AG20443 (cell line): ENCODE measurements around the gene KRTCAP2.
"Not testable (repeated sequence)": the region's sequence is repeated elsewhere in the genome, so short reads cannot be mapped to it uniquely, and the experiment has no call there.

Experiments used
- DNase-seq: peaks from one replicate; pipeline ENCODE4 v3.0.0; 2012; ENCODE audit warnings: low spot score, mixed read lengths

Gene KRTCAP2

GRCh38 chr1:155199792-155200191, 26.7 kb upstream of the KRTCAP2 start:
- no peak for DNase-seq

DNA sequence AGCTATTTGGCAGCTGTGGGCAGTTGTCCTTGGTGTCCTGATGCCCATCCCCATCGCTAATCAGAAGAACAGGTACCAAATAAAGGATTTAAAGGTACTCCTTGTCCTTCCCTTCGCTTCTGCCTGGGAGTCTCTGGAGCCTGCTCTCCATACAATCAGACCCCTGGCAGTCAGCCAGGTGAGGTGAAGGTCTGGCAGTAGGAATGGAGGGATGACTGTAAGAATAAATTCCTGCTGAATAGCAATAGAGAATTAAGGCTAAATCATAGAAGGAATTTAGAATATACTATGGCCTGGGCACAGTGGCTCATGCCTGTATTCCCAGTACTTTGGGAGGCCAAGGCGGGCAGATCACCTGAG, 25.4 kb upstream of the KRTCAP2 start:
- no peak for DNase-seq

DNA sequence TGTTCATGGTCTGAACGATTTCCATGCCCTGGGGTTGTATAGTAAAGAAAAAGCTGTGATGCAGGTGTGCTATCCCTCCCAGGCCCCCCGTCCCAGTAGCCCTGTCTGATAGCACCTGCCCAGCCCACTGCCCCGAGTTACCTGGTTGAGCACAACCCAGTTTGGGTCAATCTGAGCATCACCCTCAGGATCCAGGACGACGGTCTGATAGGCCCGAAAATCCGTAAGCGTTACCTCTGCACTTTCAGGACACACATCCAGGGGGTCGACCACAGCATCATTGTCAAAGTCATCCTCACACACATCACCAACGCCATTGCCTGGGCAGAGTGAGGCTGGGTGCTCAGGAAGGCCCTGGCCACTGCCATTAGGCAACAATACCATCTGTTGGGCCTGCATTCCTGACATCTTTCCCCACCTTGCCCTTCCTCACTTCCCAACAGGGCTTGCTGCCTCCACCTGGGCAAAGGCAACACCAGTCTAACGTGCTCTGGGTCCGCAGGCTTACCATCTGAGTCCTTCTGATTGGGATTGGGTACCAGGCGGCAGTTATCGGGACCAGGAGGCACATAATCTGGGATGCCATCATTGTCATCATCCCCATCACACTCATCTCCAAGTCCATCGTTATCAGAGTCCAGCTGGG, 24.9 kb upstream of the KRTCAP2 start:
- no peak for DNase-seq

DNA sequence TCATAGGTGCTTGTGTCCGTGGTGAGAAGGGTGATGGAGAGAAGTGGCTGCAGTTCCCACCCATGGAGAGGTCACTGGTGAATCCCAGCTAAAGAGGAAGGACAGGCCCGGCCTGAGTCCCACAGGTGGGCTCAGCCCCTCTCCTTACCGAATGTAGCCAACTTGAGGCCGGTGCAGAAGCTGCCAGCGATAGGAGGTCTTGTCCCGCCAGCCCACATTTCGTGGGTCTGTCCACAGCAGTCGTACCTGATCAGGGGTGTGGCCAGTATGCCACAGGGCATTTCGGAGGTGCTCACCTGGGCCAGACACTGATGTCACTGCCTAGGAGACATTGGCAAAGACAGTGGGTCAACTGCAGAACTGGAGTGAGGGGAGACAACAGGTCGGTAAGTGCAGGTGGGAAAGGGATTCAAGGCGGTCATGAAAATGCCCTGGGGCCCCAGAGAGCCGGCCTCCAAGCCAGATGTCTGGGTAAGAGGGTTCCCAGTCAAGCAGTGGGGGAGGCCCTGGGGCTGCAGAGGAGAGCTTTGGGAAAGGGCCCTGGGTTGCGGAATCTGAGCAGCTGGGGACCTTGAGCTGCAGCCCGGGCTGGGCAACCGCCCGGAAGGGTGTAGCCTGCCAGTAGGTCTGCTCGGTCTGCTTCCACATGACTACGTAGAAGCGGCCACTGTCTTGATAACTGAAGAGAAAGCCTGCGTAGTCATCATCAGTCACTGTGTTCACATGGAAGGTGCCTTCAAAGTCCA, 24.0 kb upstream of the KRTCAP2 start:
- DNase-seq = no peak

DNA sequence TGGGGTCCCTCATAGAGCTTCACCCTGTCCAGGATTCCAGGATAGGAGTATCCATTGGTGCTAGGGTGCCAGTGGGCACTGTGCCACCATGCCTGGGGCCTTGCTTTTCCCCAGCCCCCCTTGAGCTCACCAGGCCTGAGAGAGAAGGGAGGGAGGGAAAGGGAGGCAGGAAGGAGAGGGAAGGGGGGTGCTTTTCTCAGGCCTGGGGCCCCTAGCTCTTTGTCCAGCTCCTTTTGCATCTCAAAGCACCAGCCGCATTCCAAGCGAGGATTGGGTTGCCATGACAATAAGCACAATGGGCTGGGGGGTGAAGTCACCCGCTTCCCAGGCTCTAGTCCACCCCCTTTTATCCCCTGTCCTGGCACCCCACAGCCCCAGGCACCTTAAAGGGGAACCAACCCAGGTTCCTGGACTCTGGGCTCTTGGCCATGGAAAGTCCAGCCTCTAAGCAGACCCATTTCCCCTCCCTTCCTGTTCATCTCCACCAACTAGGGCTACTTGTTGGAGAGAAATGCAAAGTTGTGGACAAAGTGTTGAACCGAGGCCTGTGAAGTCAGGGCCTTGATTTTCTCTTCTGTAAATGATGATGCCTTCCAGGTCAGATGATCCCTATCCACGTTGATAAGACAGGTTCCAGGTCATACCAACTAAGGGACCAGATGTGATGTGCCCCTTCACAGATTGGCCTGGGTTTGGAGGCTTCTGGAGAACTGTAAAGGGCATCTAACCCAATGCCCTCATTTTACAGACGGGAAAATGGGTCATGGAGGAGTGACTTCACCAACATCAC, 23.2 kb upstream of the KRTCAP2 start:
- no peak for DNase-seq

DNA sequence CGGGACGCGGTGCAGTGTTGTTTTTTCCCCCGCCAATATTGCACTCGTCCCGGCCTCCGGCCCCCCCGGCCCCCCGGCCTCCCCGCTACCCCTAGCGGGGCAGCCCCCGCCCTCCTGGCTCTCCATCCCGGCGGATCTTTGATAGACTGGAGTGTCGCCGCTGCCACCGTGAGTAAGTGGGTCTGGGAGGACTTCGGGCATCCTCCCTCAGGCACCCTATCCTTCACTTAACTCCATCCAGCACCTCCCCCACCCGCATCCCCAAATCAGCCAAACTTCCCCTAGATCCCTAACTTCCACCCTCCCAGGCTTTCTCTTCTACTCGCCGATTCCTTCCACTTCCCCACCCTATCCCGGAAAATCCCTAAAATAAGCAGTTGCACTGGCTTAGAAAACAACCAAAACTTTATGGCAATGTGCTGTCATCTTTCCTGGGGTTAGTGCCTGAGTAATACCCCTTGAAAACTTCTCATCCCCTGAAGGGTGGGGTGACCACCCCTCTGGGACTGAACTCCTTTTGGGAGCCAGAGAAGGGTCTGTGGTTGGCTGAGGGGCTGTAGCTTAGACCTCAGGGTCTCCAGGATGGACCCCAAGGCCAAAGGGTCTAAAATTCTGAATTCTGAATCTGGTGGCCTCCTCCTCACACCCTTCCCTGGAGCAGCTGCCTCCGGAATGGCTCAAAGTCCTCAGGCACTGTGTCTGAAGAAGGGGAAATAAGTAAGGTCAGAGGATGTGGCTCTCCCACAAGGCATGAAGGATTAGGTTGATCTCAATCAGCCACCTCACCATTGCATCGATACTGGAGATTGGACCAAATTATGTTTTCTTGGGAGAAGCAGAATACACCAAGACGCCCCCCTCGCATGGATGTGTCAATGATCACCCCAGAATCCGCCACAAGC, 22.3 kb upstream of the KRTCAP2 start:
- DNase-seq = peak; percentile 32

DNA sequence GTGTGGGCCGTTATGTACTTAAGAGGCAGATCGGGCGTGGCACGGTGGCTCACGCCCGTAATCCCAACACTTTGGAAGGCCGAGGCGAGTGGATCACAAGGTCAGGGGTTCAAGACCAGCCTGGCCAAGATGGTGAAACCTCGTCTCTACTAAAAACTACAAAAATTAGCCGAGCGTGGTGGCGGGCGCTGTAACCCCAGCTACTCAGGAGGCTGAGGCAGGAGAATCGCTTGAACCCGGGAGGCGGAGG, 20.8 kb upstream of the KRTCAP2 start:
- DNase-seq = not testable (repeated sequence)

GRCh38 chr1:155193275-155193990, 20.3 kb upstream of the KRTCAP2 start:
- DNase-seq = peak; percentile 89

DNA sequence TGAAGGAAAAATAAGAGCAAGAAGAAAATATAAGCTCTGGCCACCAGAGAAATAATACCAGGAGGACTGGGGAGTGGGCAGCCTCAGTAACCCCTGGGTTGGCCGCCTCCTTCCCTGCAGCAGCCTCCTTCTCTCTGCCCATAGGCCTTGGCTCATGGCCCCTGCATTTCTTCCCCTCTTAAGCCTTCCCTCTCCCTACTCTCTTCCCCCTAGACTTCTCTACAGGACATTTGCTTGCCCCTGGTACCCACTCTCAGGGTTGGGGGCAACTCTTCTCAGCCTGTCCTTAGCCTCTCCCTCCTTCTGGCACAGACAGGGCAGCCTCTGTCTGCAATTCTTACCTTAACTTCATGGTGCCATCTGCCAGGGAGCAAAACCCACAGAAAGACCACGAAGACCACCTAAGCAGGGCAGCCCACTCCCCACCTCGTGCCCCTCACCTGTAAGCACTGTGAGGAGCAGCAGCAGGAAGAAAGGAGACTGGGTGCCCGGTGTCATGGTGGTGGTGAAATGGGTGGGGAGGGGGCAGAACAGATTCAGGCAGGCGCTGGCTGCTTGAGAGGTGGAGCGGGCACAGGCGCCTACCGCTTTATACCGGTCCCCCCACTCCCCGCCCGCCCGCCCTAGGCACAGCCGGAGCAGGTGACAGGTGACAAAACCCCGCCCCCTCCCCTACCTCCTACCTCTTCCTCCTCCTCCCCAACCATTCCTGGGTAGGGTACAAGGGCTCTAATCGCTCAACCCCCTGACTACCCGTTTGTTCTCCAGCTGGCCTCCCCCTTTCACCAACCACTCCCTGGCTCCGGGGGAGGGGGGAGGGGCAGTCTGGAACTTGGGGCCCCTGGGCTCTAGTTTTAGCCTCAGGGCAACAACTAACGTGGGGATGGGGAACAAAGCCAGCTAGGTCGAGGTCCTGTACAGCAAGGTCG, 19.5 kb upstream of the KRTCAP2 start:
- no peak for DNase-seq

DNA sequence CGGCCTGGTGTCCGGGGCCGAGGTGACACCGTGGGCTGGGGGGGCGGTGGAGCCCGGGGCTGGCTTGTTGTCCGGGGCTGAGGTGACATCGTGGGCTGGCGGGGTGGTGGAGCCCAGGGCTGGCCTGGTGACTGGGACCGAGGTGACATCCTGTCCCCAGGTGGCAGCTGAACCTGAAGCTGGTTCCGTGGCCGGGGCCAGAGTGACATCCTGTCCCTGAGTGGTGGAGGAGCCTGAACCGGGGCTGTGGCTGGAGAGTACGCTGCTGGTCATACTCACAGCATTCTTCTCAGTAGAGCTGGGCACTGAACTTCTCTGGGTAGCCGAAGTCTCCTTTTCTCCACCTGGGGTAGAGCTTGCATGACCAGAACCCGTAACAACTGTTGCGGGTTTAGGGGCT, 18.8 kb upstream of the KRTCAP2 start:
- no peak for DNase-seq

DNA sequence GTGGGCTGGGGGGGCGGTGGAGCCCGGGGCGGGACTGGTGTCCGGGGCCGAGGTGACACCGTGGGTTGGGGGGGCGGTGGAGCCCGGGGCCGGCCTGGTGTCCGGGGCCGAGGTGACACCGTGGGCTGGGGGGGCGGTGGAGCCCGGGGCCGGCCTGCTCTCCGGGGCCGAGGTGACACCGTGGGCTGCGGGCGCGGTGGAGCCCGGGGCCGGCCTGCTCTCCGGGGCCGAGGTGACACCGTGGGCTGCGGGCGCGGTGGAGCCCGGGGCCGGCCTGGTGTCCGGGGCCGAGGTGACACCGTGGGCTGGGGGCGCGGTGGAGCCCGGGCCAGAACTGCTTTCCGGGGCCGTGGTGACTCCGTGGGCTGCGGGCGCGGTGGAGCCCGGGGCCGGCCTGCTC, 16.8 kb upstream of the KRTCAP2 start:
- not testable (repeated sequence) for DNase-seq

DNA sequence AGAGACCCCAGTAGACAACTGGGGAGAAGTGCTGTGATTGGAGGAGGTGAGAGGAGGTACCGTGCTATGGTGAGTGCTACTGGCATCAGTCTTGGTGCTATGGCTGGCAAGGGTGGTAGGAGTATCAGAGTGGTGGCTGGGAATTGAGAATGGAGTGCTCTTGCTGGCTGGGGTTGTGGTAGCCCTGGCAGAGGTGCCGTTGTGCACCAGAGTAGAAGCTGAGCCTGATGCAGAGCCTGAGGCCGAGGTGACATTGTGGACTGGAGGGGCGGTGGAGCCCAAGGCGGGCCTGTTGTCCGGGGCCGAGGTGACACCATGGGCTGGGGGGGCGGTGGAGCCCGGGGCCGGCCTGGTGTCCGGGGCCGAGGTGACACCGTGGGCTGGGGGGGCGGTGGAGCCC, 15.2 kb upstream of the KRTCAP2 start:
- no peak for DNase-seq

GRCh38 chr1:155187456-155187891, 14.4 kb upstream of the KRTCAP2 start:
- no peak for DNase-seq

DNA sequence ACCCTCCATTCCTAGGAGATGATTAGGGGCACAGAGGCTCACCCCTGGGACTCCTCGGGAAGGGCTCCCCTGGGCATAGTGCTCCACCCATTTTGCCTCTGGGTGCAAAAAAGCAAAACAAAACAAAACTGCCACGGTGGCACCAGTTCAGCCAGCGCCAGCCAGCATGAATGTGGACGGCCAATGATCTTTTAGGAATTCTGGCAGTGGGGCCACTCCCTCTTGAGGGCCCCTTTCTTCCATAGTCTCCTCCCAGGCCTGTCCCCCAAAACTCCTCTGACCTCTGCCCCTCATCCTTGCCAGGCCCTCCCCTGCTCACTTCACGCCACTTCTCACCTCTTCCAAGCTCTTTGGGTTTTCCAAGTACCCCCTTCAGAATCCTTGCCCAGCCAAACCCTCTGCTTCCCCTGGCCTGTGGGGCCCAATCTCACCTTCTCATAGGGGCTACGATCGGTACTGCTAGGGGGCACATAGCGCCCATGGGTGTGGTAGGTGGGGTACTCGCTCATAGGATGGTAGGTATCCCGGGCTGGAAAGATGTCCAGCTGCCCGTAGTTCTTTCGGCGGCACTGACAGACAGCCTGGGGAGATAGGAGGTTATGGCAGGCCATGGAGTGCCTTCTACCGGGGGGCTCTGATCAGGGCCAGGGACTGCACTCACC, 13.8 kb upstream of the KRTCAP2 start:
- no peak for DNase-seq

DNA sequence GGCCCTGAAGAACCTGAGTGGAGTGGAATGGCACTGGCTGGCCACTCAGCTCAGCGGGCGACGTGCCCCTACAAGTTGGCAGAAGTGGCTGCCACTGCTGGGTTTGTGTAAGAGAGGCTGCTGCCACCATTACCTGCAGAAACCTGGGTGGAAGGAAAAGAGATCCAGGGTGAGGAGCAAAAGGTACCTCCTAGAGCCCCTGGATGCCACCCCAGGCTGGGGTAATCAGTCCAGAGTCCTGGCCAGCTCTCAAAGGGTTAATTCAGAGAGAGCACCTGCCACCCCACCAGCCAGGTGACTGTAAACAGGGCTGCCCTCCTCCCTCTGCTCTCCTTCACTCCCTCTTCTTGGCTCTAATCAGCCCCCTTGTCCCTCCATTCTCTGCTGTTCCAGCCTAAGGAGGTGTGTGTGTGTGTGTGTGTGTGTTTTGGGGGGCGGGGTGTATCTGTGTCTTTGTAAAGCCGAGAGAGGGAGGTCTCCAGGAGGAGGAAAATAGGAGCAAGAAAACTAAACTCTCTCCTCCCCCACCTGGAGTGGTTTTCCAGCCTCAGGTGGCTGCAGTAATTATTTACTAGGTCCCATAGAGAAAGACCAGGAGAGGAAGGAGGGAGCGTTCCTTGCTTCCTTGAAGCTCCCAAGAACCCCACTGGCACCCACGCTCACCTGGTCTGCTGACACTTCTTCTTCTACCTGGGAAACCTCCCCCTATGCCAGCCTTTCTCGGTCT, 13.1 kb upstream of the KRTCAP2 start:
- DNase-seq = no peak

DNA sequence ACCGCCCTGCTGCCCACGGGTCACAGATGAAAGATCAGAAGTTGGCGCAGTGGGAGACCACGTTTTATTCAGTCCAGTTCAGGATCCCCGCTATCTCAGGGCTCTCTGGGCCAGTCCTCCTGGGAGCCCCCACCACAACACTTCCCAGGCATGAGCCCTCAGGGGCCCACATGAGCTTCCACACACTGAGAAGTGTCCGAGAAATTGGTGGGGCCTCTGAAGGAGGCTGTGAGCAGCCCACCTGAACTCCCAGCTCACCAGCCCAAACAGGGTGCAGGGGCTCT, 12.6 kb upstream of the KRTCAP2 start:
- no peak for DNase-seq

GRCh38 chr1:155184835-155185782, 12.0 kb upstream of the KRTCAP2 start:
- DNase-seq = no peak

- no peak for DNase-seq
Observed at GRCh38 chr1:155184351-155184811, 11.3 kb upstream of the KRTCAP2 start.
